Cardiac fibroblast (primary cell): ENCODE results near the gene IFIT5.
"Not testable (repeated sequence)": the region's sequence is repeated elsewhere in the genome, so short reads cannot be mapped to it uniquely, and the experiment has no call there.

Experiments used
- DNase-seq, 2 donors: peaks; one replicate each; pipeline versions ENCODE4 v3.0.0 to v3.0.0-alpha.2; 2010; ENCODE audit warnings: low read depth in 2 of 2
- H3K4me3 ChIP-seq, 2 donors: replicated peaks in 1 of 2; 1 replicate in 1 of 2; 2 replicates in 1 of 2; pipeline ENCODE4 v1.5.1; 2011; ENCODE audit warnings: low read depth in 2 of 2, low read length in 2 of 2, mild to moderate bottlenecking in 2 of 2, moderate library complexity in 1 of 2
- TF ChIP-seq, protein P1 (sequence below): IDR thresholded peaks from one replicate; pipeline ENCODE4 v1.5.1; 2011; ENCODE audit warnings: low read depth, mild to moderate bottlenecking, low read length, inconsistent platforms

Gene IFIT5

DNA sequence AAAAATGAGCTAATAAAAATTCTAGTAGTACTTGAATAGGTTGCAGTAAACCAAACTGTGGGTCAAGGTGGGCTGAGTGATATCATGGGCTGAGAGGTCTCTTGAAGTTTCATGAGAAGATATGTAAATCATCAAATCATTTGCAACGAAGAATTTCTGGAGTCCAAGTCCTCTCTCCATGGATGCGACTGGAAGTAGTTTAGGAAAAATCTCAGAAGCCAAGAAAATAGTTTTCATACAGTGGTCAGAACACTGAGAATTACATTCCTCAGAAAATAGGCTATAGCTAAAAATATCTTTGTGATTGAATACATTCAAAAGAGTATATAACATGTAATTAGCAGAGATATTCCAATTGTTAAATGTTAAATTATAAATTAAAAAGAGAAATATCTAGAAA, 25.6 kb upstream of the IFIT5 start:
- TF ChIP-seq, protein P1, sequence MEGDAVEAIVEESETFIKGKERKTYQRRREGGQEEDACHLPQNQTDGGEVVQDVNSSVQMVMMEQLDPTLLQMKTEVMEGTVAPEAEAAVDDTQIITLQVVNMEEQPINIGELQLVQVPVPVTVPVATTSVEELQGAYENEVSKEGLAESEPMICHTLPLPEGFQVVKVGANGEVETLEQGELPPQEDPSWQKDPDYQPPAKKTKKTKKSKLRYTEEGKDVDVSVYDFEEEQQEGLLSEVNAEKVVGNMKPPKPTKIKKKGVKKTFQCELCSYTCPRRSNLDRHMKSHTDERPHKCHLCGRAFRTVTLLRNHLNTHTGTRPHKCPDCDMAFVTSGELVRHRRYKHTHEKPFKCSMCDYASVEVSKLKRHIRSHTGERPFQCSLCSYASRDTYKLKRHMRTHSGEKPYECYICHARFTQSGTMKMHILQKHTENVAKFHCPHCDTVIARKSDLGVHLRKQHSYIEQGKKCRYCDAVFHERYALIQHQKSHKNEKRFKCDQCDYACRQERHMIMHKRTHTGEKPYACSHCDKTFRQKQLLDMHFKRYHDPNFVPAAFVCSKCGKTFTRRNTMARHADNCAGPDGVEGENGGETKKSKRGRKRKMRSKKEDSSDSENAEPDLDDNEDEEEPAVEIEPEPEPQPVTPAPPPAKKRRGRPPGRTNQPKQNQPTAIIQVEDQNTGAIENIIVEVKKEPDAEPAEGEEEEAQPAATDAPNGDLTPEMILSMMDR: no peak
- no peak overlapping the region for H3K4me3 ChIP-seq
- DNase-seq: no peak

DNA sequence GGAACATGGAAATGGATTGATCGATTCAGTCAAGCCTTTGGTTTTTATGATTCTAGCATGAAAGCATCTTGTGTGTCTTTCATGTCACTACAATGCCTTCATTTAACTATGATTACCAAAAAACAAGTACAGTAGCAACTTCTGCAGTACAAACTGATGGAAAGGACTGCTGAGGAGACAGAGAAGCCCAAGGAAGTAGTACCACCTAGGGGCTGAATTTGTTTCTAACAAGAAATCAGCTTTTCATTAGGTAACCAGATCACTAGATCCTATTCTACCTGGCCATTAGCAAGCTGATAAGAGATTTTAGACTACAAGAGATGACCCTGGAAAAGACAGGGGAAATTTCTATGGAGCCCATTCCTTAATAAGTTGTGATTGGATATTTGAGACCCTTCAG, 25.1 kb upstream of the IFIT5 start:
- peak; percentile 51 to 72 for DNase-seq
- TF ChIP-seq, protein P1: peak; percentile 21
- H3K4me3 ChIP-seq: no peak overlapping the region

GRCh38 chr10:89390476-89391225, 23.7 kb upstream of the IFIT5 start:
- no peak overlapping the region for H3K4me3 ChIP-seq
- TF ChIP-seq, protein P1: no peak
- DNase-seq: peak in 1 of 2 donors; percentile 17

DNA sequence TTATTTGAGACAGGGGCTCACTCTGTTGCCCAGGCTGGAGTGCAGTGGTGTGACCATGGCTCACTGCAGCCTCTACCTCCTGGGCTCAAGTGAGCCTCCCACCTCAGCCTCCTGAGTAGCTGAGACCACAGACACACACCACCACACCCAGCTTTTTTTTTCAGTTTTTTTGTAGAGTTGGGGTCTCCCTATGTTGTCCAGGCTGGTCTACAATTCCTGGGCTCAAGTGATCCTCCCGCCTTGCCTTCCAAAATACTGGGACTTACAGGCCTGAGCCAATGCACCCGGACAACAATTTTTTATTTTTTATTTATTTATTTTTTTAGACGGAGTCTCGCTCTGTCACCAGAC, 23.2 kb upstream of the IFIT5 start:
- not testable (repeated sequence) for DNase-seq, H3K4me3 ChIP-seq

DNA sequence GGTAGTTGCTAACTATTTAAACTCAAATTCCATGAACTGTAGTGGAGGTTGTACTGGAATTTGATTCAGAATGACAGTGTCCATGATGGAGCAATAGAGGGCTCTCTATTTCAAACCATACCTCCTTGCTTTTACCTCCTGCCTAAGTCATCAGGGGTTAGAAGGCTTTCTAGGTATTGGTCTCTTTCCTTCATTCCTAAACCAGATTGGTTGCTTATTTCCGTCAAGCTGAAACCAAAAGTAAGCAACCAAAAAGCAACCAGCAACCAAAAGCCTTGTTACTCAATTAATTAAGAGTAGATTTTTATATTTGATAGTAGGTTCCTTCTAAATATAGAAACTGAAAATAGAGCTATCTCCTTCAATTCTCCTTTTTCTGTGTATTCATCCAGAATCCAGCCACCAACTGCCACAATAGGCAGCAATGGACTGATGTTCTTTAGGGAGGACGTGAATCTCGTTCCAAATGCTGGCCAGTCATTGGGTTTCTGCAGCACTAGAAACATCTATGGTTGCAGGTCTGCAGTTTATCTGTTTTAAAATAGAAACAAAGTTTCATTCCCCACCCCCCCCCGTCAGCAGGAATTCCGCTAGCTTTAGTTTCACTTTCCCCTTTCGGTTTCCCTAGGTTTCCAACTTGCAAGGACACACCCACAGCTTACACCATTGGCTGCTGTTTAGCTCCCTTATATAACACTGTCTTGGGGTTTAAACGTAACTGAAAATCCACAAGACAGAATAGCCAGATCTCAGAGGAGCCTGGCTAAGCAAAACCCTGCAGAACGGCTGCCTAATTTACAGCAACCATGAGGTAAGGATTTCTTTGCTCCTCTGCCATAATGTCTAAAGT, 22.2 kb upstream of the IFIT5 start, which contains the start of gene IFIT1:
Gene IFIT1 (plus strand): TSS at position 717 of the 850 bp plus-strand sequence. CDS start 90 bp downstream, at position 807.
- TF ChIP-seq, protein P1: no peak
- peak; percentile 93 to 96 for DNase-seq
- H3K4me3 ChIP-seq: peak within 1 kb of the TSS; percentile 42 to 69

DNA sequence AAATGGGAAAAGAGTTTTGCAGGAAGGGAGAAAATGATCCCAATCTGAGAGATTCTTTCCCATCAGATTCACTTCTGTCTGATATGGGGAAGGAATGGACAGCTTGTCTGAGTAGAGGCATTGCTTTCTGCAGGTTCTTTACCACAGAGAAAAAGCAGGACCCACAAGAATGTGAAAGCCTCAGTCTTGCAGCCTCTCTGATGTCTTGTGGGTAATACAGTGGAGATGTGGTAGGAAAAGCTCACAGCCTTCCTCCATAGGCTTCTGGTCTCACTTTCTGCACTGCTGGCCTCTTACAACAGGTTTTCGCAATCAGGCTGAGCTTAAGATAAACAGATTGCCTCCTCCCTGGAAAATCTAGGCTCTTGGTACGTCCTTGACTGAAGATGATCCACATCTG, 21.4 kb upstream of the IFIT5 start:
- TF ChIP-seq, protein P1: no peak
- DNase-seq: peak; percentile 79 to 82
- H3K4me3 ChIP-seq: peak overlapping the region; percentile 42 to 69

DNA sequence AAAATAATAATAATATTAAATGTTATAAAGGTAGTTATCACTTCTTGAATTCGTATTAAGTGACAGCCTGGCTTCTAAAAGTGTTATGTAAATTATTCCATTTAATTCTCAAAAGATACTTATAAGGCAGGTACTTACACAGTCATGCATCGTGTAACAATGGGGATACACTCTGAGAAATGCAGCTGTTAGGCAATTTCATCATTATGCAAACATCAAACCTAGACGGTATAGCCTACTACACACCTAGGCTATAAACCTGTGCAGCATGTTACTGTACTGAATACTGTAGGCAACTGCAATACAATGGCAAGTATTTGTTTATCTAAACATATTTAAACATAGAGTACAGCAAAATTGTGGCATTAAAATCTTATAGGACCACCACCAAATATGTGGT, 20.5 kb upstream of the IFIT5 start:
- TF ChIP-seq, protein P1: no peak
- no peak for DNase-seq
- no peak overlapping the region for H3K4me3 ChIP-seq
